HepG2 (cell line): ENCODE measurements around the gene CHMP5. TPM values are rescaled to one million over a fixed set of nuclear protein-coding genes. Genes with fewer than 3 reads are reported as not detected.
A peak's percentile ranks its signal among the peaks of the same experiment; 100 is the strongest.

ENCODE experiments used
- ATAC-seq: fragments of 200-7000 bp; cut with Tn5 transposase; 3 replicates; pipeline ENCODE4 v1.9.1; 2020; ENCODE audit warnings: mild to moderate bottlenecking, moderate library complexity
- BruUV-seq: library from RNA; stranded (reverse); fragments of 400-500 nt; replicated peaks from 2 replicates; lab custom pipeline; 2021; lab: Mats Ljungman, UMichigan
- CTCF ChIA-PET: fragments of 300-600 bp; formaldehyde crosslinking; extraction: SDS; loops from one replicate; lab custom pipeline; 2021; ENCODE audit warnings: low total read pairs, inconsistent platforms, low intra/inter-chr PET ratio; lab: Yijun Ruan, JAX
- POLR2A ChIA-PET: fragments of 350-600 bp; sonication (Branson Sonifier 250); formaldehyde crosslinking; loops from one replicate; lab custom pipeline; 2020; ENCODE audit warnings: antibody characterized with exemption, inconsistent platforms; lab: Yijun Ruan, JAX
- DNase-seq: peaks from one replicate; pipeline ENCODE4 v3.0.0-alpha.2; 2015; ENCODE audit warnings: low spot score
- FAIRE-seq: peaks from 3 replicates; lab custom pipeline; 2011; peaks lifted over from hg19 to GRCh38; lab: Jason Lieb, UNC
- H2AFZ ChIP-seq: one replicate; pipeline ENCODE4 v1.6.1; 2011; ENCODE audit warnings: low read length, inconsistent platforms
- H3K27ac ChIP-seq: fragments of 300-600 bp; 3 replicates; pipeline ENCODE4 v1.8.0; 2011; ENCODE audit warnings: mixed run types, mild to moderate bottlenecking, mixed read lengths, low read length, inconsistent platforms; ENCODE audit not compliant: insufficient read depth; ENCODE audit errors: extremely low read length
- H3K27me3 ChIP-seq, 2 experiments: fragments of 200-600 bp in 1 of 2; 2 replicates in 1 of 2; 3 replicates in 1 of 2; pipeline versions ENCODE4 v1.6.0 to v1.8.0; 2011; ENCODE audit warnings: low read length in 2 of 2, mild to moderate bottlenecking in 2 of 2, moderate library complexity in 2 of 2, inconsistent platforms in 1 of 2; ENCODE audit not compliant: insufficient read depth in 2 of 2, control insufficient read depth in 1 of 2
- H3K36me3 ChIP-seq, 2 experiments: fragments of 200-600 bp in 1 of 2; replicated peaks in 1 of 2; 2 replicates in 1 of 2; 3 replicates in 1 of 2; pipeline versions ENCODE4 v1.5.1 to v1.8.0; 2011; ENCODE audit warnings: low read length in 2 of 2, inconsistent platforms in 1 of 2; ENCODE audit not compliant: insufficient read depth in 2 of 2, control insufficient read depth in 1 of 2
- H3K4me1 ChIP-seq: 2 replicates; pipeline ENCODE4 v1.5.1; 2012; ENCODE audit warnings: low read length, inconsistent platforms; ENCODE audit not compliant: insufficient read depth
- H3K4me2 ChIP-seq: 2 replicates; pipeline ENCODE4 v1.6.0; 2011; ENCODE audit warnings: low read depth, low read length, inconsistent platforms
- H3K4me3 ChIP-seq, 3 experiments: fragments of 200-600 bp in 1 of 3; sonication (generic), shearing (Covaris generic) in 1 of 3; replicated peaks in 1 of 3; 2 replicates each; pipeline ENCODE4 v1.5.1; 2011 to 2016; ENCODE audit warnings: low read length in 3 of 3, inconsistent platforms in 2 of 3, low read depth in 2 of 3, mild to moderate bottlenecking in 2 of 3, control low read depth in 1 of 3, mixed read lengths in 1 of 3; ENCODE audit not compliant: insufficient read depth in 1 of 3
- H3K79me2 ChIP-seq: one replicate; pipeline ENCODE4 v1.6.1; 2011; ENCODE audit warnings: low read length, inconsistent platforms; ENCODE audit not compliant: insufficient read depth
- H3K9ac ChIP-seq: 2 replicates; pipeline ENCODE4 v1.6.0; 2011; ENCODE audit warnings: mild to moderate bottlenecking, low read depth, low read length, inconsistent platforms; ENCODE audit not compliant: insufficient read depth
- H3K9me3 ChIP-seq: 2 replicates; pipeline ENCODE4 v1.5.1; 2012; ENCODE audit warnings: mild to moderate bottlenecking, low read length
- H4K20me1 ChIP-seq: 2 replicates; pipeline ENCODE4 v1.6.0; 2011; ENCODE audit warnings: inconsistent platforms, mild to moderate bottlenecking, low read length, moderate library complexity; ENCODE audit not compliant: insufficient read depth
- ATF1 ChIP-seq: IDR thresholded peaks from 2 replicates; pipeline ENCODE4 v1.6.1; 2016; ENCODE audit warnings: mild to moderate bottlenecking, control low read depth
- DMAP1 ChIP-seq: IDR thresholded peaks from 2 replicates; pipeline ENCODE4 v1.6.1; 2016
- HMG20A ChIP-seq: IDR thresholded peaks from 2 replicates; pipeline ENCODE4 v1.6.1; 2016; ENCODE audit warnings: borderline replicate concordance
- KLF9 ChIP-seq: IDR thresholded peaks from 2 replicates; pipeline ENCODE4 v1.6.1; 2016; ENCODE audit warnings: low read depth
- ZNF333 ChIP-seq: sonication (generic); formaldehyde crosslinking; IDR thresholded peaks from 2 replicates; pipeline ENCODE4 v1.4.0; 2020; ENCODE audit warnings: mild to moderate bottlenecking, missing genetic modification reagents, borderline replicate concordance
- ZNF773 ChIP-seq: sonication (generic); formaldehyde crosslinking; IDR thresholded peaks from 2 replicates; pipeline ENCODE4 v1.4.0; 2020; ENCODE audit warnings: missing genetic modification reagents, borderline replicate concordance
- ZNF775 ChIP-seq: sonication (generic); formaldehyde crosslinking; IDR thresholded peaks from 2 replicates; pipeline ENCODE4 v1.4.0; 2020; ENCODE audit warnings: missing genetic modification reagents, mild to moderate bottlenecking, moderate library complexity, borderline replicate concordance
- ZNF850 ChIP-seq: sonication (generic); formaldehyde crosslinking; conservative IDR thresholded peaks from 2 replicates; pipeline ENCODE4 v1.9.0; 2021; ENCODE audit warnings: mild to moderate bottlenecking, missing genetic modification reagents
- ZSCAN30 ChIP-seq: sonication (generic); formaldehyde crosslinking; IDR thresholded peaks from 2 replicates; pipeline ENCODE4 v1.5.0; 2020; ENCODE audit warnings: mild to moderate bottlenecking, missing genetic modification reagents
- WGBS: methylation state at CpG from one replicate; pipeline ENCODE4 v1.1.6; 2017; ENCODE audit warnings: low lambda C conversion rate; 5-methylcytosine and 5-hydroxymethylcytosine counted together
- in situ Hi-C: cut with HindIII; loops from 2 replicates; pipeline ENCODE4 v1.10.0; 2017; ENCODE audit warnings: low pct_unique_long_range_greater_than_20kb; ENCODE audit not compliant: extremely low pct_ligation_motif_present
- intact Hi-C: fragments of 100-400 bp; cut with micrococcal nuclease; formaldehyde crosslinking; loops from one replicate; pipeline ENCODE4 v1.10.0; 2022; ENCODE audit not compliant: unreplicated experiment
- polyA plus RNA-seq, 8 experiments: library from polyadenylated mRNA; depleted of rRNA in 3 of 8; stranded (reverse) in 7 of 8; unstranded in 1 of 8; fragments of >200 nt; fragmentation: Illumina TruSeq in 4 of 8; extraction: Trizol in 4 of 8; gene quantifications; 2 replicates each; pipeline versions ENCODE4 v1.2.1 to v1.2.3, GENCODE V29; 2011 to 2016; ENCODE audit warnings: low read depth in 4 of 8, missing spikeins in 1 of 8, mixed read lengths in 1 of 8; ENCODE audit not compliant: insufficient read depth in 1 of 8
- total RNA-seq, 5 experiments: library from RNA; depleted of rRNA; stranded (reverse); fragments of >200 nt; fragmentation: Illumina TruSeq; extraction: Trizol; gene quantifications; 2 replicates each; pipeline ENCODE4 v1.2.3, GENCODE V29; 2016; ENCODE audit warnings: low read depth in 1 of 5
- TF ChIP-seq, protein P1 (sequence below): sonication (generic); formaldehyde crosslinking; IDR thresholded peaks from 2 replicates; pipeline ENCODE4 v1.4.0; 2020; ENCODE audit warnings: mild to moderate bottlenecking, low read depth, missing genetic modification reagents
- TF ChIP-seq, protein P2 (sequence below): sonication (generic); formaldehyde crosslinking; IDR thresholded peaks from 2 replicates; pipeline ENCODE4 v1.5.1; 2020; ENCODE audit warnings: missing genetic modification reagents, mild to moderate bottlenecking, borderline replicate concordance
- TF ChIP-seq, protein P3 (sequence below): IDR thresholded peaks from 2 replicates; pipeline ENCODE4 v1.6.1; 2016; ENCODE audit warnings: mild to moderate bottlenecking, missing biosample characterization, missing genetic modification reagents

CHMP5 gene
- total and polyA plus RNA-seq, 2 of the 13 experiments (the other 11 are each of a cell fraction or from before 2014, with no cell fraction given), result 46.0 to 57.3 TPM

DNA sequence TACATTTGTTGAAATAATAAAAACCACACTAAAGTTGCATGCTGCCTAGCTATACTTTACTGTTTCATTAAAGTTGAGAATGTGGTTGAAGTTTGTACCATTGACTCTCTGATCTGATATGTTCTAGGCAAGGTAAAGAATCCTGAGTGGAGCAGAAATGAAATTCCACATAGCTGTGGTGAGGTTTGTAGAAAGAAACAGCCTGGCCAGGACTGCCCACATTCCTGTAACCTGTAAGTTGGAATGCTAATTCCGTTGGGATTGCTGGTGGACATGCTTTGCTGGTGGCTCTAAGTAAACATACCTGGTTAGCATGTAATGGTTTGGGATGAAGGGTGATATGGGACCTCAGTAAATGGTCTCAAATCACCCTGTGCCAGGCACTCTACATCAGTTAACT, 42.2 kb downstream of the CHMP5 start:
- Histone ChIP-seq H3K9me3 (no peaks in the 10 kb centered on the region), H3K4me2 (no peak overlapping the region)
- TF ChIP-seq KLF9 (no peak), HMG20A (no peak), ZNF333 (CRISPR knock-in tag) (no peak), ZNF773 (CRISPR knock-in tag) (no peak), DMAP1 (CRISPR knock-in tag) (no peak), ZNF850 (CRISPR knock-in tag) (no peak), ATF1 (CRISPR knock-in tag) (no peak), ZSCAN30 (no peak), ZNF775 (CRISPR knock-in tag) (no peak)
- TF ChIP-seq, protein P1, sequence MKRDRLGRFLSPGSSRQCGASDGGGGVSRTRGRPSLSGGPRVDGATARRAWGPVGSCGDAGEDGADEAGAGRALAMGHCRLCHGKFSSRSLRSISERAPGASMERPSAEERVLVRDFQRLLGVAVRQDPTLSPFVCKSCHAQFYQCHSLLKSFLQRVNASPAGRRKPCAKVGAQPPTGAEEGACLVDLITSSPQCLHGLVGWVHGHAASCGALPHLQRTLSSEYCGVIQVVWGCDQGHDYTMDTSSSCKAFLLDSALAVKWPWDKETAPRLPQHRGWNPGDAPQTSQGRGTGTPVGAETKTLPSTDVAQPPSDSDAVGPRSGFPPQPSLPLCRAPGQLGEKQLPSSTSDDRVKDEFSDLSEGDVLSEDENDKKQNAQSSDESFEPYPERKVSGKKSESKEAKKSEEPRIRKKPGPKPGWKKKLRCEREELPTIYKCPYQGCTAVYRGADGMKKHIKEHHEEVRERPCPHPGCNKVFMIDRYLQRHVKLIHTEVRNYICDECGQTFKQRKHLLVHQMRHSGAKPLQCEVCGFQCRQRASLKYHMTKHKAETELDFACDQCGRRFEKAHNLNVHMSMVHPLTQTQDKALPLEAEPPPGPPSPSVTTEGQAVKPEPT (CRISPR knock-in tag), result no peak
- TF ChIP-seq, protein P2, sequence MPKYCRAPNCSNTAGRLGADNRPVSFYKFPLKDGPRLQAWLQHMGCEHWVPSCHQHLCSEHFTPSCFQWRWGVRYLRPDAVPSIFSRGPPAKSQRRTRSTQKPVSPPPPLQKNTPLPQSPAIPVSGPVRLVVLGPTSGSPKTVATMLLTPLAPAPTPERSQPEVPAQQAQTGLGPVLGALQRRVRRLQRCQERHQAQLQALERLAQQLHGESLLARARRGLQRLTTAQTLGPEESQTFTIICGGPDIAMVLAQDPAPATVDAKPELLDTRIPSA, result no peak
- TF ChIP-seq, protein P3, sequence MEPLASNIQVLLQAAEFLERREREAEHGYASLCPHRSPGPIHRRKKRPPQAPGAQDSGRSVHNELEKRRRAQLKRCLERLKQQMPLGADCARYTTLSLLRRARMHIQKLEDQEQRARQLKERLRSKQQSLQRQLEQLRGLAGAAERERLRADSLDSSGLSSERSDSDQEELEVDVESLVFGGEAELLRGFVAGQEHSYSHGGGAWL, result no peak
- TF ChIP-seq, all 625 proteins: peak for 0
- TSS peak; percentile 13 for BruUV-seq
- Histone ChIP-seq H3K79me2 (no peaks in the 10 kb centered on the region), H3K27me3 (no peaks in the 10 kb centered on the region), H2AFZ (no peak overlapping the region), H3K36me3 (peaks cover 38 to 89% of the 10 kb centered on the region in 2 experiments), H4K20me1 (no peaks in the 10 kb centered on the region), H3K4me1 (no peaks in the 10 kb centered on the region), H3K4me3 (no peak overlapping the region), H3K27ac (no peak overlapping the region), H3K9ac (no peak overlapping the region)
- no peak for FAIRE-seq
- in situ Hi-C loops (loop anchor here (10.0 kb wide), 1 partner anchor 58 kb away; no protein-coding TSS in a partner anchor), intact Hi-C loops (no loop called here)
- ATAC-seq, result no peak
- ChIA-PET CTCF (interaction anchor here (1.4 kb wide), 1 partner anchor 20 kb away, joined by 3 read pairs; no protein-coding TSS in a partner anchor), POLR2A (no interaction called here)
- DNase-seq, result no peak
- 67% methylated on average over 1 of the region's 1 CpG for WGBS
